SHP77 treated with DMSO at 0.1 percent for 48 hours (cell line): ENCODE data around the gene ELFN1.

Experiments used
- DNase-seq: peaks from one replicate; lab custom pipeline; 2025; lab: John Stamatoyannopoulos, UW

ELFN1 gene

DNA sequence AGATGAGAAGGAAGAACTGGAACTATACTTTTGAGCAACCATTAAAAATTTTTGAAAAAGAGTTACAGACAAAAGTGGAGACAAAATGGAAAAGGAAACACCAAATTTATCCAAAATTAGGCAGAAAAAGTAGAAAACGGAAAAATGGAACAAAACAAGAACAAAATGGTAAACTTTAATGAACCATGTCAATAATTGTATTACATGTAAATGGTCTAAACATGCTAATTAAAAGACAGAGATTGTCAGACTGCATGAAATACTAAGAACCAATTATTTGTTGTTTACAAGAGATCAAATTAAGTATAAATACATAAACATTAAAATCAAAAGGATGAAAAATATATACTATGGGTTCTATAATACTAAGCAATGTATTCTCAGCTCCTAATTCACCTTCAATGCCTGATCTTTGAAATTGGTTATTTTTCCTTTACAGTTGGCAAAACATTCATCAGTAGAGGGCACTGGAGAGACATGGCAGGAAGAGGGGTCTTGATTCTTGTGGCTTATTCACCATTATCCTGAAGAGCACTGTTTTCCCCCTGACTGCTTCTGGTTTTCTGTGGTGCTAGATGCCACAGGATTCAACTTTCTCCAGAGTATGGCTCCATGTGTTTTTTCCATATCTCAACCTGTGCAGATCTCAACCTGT is 124.9 kb downstream of the ELFN1 start:
- DNase-seq = peak; percentile 51
